Measurements from ENCODE around the gene CRTC2. TPM values are rescaled to one million over a fixed set of nuclear protein-coding genes. Genes with fewer than 3 reads are reported as not detected.
A peak's percentile ranks its signal among the peaks of the same experiment; 100 is the strongest.

The CRTC2 gene
- total RNA-seq, 2 experiments from 2014 or later: 147 to 152 TPM

DNA sequence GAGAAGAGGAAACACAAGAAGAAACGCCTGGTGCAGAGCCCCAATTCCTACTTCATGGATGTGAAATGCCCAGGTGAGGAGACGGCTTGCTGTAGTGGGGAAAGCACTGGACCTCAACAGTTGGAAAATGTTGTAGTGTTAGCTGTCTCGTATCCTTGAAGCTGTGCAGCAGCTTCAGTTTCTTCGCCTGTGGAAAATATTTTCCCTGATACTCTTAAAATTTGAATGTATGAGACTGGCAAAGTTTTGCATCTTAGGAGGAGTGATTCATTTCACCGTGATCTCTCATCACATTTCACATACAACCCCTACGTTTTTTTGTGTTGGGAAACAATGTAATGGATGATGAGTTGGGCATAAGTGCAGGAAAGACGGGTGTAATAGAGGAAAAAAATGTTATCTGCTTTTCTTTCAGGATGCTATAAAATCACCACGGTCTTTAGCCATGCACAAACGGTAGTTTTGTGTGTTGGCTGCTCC is 32.8 kb upstream of the CRTC2 start:
- Histone ChIP-seq H3K4me1 (ENCODE audit: insufficient read depth, low read length) (peaks cover 40% of the 10 kb centered on the region), H3K36me3 (ENCODE audit: insufficient read depth, low read length) (peaks cover 38% of the 10 kb centered on the region), H3K4me3 (ENCODE audit: low read length) (peak overlapping the region; percentile 71), H3K9me3 (ENCODE audit: control insufficient read depth in 1 of 2, insufficient read depth in 1 of 2, low read length in 2 of 2) (no peaks in the 10 kb centered on the region), H3K27ac (ENCODE audit: low read depth in 1 of 2, low read length in 2 of 2) (peak overlapping the region; percentile 97), H3K27me3 (ENCODE audit: control insufficient read depth in 1 of 2, insufficient read depth in 2 of 2, low read length in 2 of 2) (no peaks in the 10 kb centered on the region)
- Mint-ChIP-seq H3K4me1 (ENCODE audit: low read depth) (peaks cover 50% of the 10 kb centered on the region), H3K9me3 (no peaks in the 10 kb centered on the region), H3K27me3 (peaks cover 5% of the 10 kb centered on the region), H3K36me3 (ENCODE audit: low read depth) (peaks cover 58% of the 10 kb centered on the region), H3K27ac (peak overlapping the region; percentile 96), H3K4me3 (peak overlapping the region; percentile 97)
- TF ChIP-seq, protein P1, sequence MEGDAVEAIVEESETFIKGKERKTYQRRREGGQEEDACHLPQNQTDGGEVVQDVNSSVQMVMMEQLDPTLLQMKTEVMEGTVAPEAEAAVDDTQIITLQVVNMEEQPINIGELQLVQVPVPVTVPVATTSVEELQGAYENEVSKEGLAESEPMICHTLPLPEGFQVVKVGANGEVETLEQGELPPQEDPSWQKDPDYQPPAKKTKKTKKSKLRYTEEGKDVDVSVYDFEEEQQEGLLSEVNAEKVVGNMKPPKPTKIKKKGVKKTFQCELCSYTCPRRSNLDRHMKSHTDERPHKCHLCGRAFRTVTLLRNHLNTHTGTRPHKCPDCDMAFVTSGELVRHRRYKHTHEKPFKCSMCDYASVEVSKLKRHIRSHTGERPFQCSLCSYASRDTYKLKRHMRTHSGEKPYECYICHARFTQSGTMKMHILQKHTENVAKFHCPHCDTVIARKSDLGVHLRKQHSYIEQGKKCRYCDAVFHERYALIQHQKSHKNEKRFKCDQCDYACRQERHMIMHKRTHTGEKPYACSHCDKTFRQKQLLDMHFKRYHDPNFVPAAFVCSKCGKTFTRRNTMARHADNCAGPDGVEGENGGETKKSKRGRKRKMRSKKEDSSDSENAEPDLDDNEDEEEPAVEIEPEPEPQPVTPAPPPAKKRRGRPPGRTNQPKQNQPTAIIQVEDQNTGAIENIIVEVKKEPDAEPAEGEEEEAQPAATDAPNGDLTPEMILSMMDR (IDR thresholded peaks at IDR 0.05): no peak
- POLR2A ChIA-PET: interaction anchor here (0.7 to 4.8 kb wide), 38 partner anchors 10 to 1866 kb away, joined by 3 to 120 read pairs (median 12); partner anchors contain the start of genes CHTOP, CREB3L4, CRTC2 and DENND4B
- intact Hi-C loops (cut with DNase I, micrococcal nuclease): loop anchor here (2.0 to 5.0 kb wide), 8 partner anchors 32 to 320 kb away; partner anchors contain the start of genes ILF2 (in 2 of the 2), CRTC2 (in 1 of the 2), HAX1 (in 1 of the 2) and NUP210L (in 1 of the 2)
- ATAC-seq (ENCODE audit: poor library complexity): no peak
- CTCF ChIA-PET: interaction anchor here (0.6 to 1.3 kb wide), 4 partner anchors 24 to 208 kb away, joined by 3 to 6 read pairs (median 4); partner anchors contain the start of genes CREB3L4, DENND4B and GATAD2B
- no peak for DNase-seq

DNA sequence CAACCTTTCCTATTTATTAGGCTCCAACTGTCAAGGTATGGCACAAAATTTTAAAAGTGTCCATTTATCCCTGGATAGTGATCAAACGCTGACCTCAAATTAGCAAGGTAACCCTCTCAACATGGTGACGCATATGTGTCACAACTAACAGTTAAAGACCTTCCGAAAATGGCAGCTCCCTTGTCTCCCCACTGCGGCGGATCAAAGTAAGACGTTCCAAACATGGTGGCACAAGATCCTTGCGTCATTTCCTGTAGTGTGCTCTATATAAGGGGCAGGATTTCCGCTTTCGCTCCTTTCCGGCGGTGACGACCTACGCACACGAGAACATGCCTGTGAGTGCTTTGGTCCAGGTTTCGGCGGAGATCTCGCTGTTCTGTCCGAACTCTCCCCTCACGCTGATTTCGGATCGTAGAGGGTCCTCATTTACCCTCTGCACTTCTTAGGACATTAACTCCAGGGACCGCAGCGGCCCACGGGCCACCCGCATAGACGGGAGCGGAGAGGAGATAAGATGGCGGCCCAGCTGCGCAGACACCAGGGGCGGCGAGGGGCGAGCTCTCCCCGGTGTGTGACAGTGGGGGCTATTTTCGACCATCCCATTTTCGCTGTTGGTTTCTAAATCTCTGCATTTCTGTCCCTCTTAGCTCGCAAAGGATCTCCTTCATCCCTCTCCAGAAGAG is 32.2 kb upstream of the CRTC2 start, which contains the start of gene RPS27:
Gene RPS27, plus strand, starts transcription at position 295 of the 683 bp plus-strand sequence. Its CDS starts 35 bp downstream, at position 330.
- H3K36me3 Mint-ChIP-seq (ENCODE audit: low read depth): peaks cover 52% of the 10 kb centered on the region
- ChIA-PET CTCF (interaction anchor here (0.6 to 1.3 kb wide), 5 partner anchors 23 to 207 kb away, joined by 3 to 6 read pairs (median 4); partner anchors contain the start of genes CREB3L4, DENND4B and GATAD2B), POLR2A (interaction anchor here (0.6 to 4.8 kb wide), 59 partner anchors 11 to 1867 kb away, joined by 3 to 120 read pairs (median 5); partner anchors contain the start of genes CHTOP, CREB3L4, CRTC2 and DENND4B)
- ATAC-seq (ENCODE audit: poor library complexity): peak; percentile 85
- Histone ChIP-seq H3K27me3 (ENCODE audit: control insufficient read depth in 1 of 2, insufficient read depth in 2 of 2, low read length in 2 of 2) (peaks cover 0 to 3% of the 10 kb centered on the region in 2 experiments), H3K36me3 (ENCODE audit: insufficient read depth, low read length) (peaks cover 36% of the 10 kb centered on the region), H3K9me3 (ENCODE audit: control insufficient read depth in 1 of 2, insufficient read depth in 1 of 2, low read length in 2 of 2) (no peaks in the 10 kb centered on the region), H3K27ac (ENCODE audit: low read depth in 1 of 2, low read length in 2 of 2) (peak within 1 kb of the TSS; percentile 97), H3K4me1 (ENCODE audit: insufficient read depth, low read length) (peaks cover 40% of the 10 kb centered on the region), H3K4me3 (ENCODE audit: low read length) (peak within 1 kb of the TSS; percentile 71)
- DNase-seq: peak; percentile 77 to 98 (median 84)
- intact Hi-C loops (cut with DNase I, micrococcal nuclease): loop anchor here (1.0 to 5.0 kb wide), 14 partner anchors 12 to 320 kb away; partner anchors contain the start of genes CRTC2 (in 2 of the 2), HAX1 (in 2 of the 2), ILF2 (in 2 of the 2) and JTB (in 1 of the 2)
- H3K9me3 Mint-ChIP-seq: no peaks in the 10 kb centered on the region
- peaks cover 49% of the 10 kb centered on the region for H3K4me1 Mint-ChIP-seq (ENCODE audit: low read depth)
- TF ChIP-seq, protein P1 (IDR thresholded peaks at IDR 0.05): no peak
- peaks cover 9% of the 10 kb centered on the region for H3K27me3 Mint-ChIP-seq
- peak within 1 kb of the TSS; percentile 96 for H3K27ac Mint-ChIP-seq
- peak within 1 kb of the TSS; percentile 97 for H3K4me3 Mint-ChIP-seq

DNA sequence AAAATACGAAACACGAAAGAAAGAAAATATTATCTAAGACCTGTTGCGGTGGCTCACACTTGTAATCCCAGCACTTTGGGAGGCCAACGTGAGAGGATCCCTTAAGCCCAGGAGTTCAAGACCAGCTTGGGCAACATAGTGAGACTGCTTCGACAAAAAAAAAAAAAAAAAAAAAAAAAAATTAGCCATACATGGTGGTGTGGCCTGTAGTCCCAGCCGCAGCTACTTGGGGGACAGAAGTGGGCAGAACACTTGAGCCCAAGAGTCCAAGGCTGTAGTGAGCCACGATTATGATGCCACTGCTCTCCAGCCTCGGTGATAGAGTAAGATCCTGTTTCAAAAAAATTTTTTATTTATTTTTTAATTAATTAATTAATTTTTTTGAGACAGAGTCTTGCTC is 29.2 kb upstream of the CRTC2 start:
- ATAC-seq (ENCODE audit: poor library complexity) (no peak), DNase-seq (no peak)
- intact Hi-C loops (cut with DNase I, micrococcal nuclease): loop anchor here in 1 of 2 experiments (2.0 to 5.0 kb wide), 4 partner anchors 67 to 479 kb away; partner anchors contain the start of gene INTS3
- Mint-ChIP-seq H3K27me3 (peaks cover 17% of the 10 kb centered on the region), H3K4me1 (ENCODE audit: low read depth) (peaks cover 32% of the 10 kb centered on the region), H3K9me3 (no peaks in the 10 kb centered on the region), H3K36me3 (ENCODE audit: low read depth) (peaks cover 22% of the 10 kb centered on the region), H3K27ac (no peak overlapping the region), H3K4me3 (no peak overlapping the region)
- no peak overlapping the region for H3K27ac ChIP-seq (ENCODE audit: low read depth in 1 of 2, low read length in 2 of 2)
- H3K4me3 ChIP-seq (ENCODE audit: low read length): no peak overlapping the region
- peaks cover 0 to 5% of the 10 kb centered on the region in 2 experiments for H3K27me3 ChIP-seq (ENCODE audit: control insufficient read depth in 1 of 2, insufficient read depth in 2 of 2, low read length in 2 of 2)
- H3K9me3 ChIP-seq (ENCODE audit: control insufficient read depth in 1 of 2, insufficient read depth in 1 of 2, low read length in 2 of 2): no peaks in the 10 kb centered on the region
- POLR2A ChIA-PET: interaction anchor here (0.7 to 3.0 kb wide), 9 partner anchors 11 to 212 kb away, joined by 3 to 29 read pairs (median 5); partner anchors contain the start of genes CREB3L4, DENND4B, GATAD2B and JTB
- H3K36me3 ChIP-seq (ENCODE audit: insufficient read depth, low read length): peaks cover 15% of the 10 kb centered on the region
- CTCF ChIA-PET: interaction anchor here (1.6 to 3.2 kb wide), 6 partner anchors 10 to 190 kb away, joined by 4 to 28 read pairs (median 14); partner anchors contain the start of genes CREB3L4, CRTC2 and JTB
- TF ChIP-seq, protein P1 (IDR thresholded peaks at IDR 0.05): no peak
- H3K4me1 ChIP-seq (ENCODE audit: insufficient read depth, low read length): peaks cover 25% of the 10 kb centered on the region

Data from CD4-positive, alpha-beta T cell (primary cell).